SK-N-SH (cell line): ENCODE data around the gene PRMT7.

Source experiments
- CHD2 ChIP-seq: fragments of 150-350 bp; IDR thresholded peaks from 2 replicates; pipeline ENCODE4 v1.6.1; 2018; ENCODE audit warnings: low read length; ENCODE audit not compliant: partially characterized antibody
- CTCF ChIP-seq: fragments of 200-600 bp; sonication (generic); IDR thresholded peaks from 2 replicates; pipeline ENCODE4 v1.6.1; 2017; ENCODE audit warnings: antibody characterized with exemption, mild to moderate bottlenecking, moderate library complexity
- EP300 ChIP-seq, 2 experiments: IDR thresholded peaks; 2 replicates each; pipeline versions ENCODE4 v1.4.0 to v1.6.1; 2012; ENCODE audit warnings: borderline replicate concordance in 1 of 2, low read depth in 1 of 2, low read length in 1 of 2
- EZH2phosphoT487 ChIP-seq: fragments of 200-600 bp; sonication (generic); IDR thresholded peaks from 2 replicates; pipeline ENCODE4 v1.6.1; 2017; ENCODE audit warnings: low read depth, mixed run types, mild to moderate bottlenecking, antibody characterized with exemption, moderate library complexity, borderline replicate concordance
- GATA2 ChIP-seq: sonication (generic); formaldehyde crosslinking; IDR thresholded peaks from 2 replicates; pipeline ENCODE4 v1.5.0; 2020; ENCODE audit warnings: mild to moderate bottlenecking, missing genetic modification reagents
- RCOR1 ChIP-seq: fragments of 150-350 bp; IDR thresholded peaks from 2 replicates; pipeline ENCODE4 v1.6.1; 2017; ENCODE audit warnings: antibody characterized with exemption, low read length
- REST ChIP-seq: IDR thresholded peaks from 2 replicates; pipeline ENCODE4 v1.6.1; 2012; ENCODE audit warnings: mild to moderate bottlenecking, low read depth, low read length, moderate library complexity
- SIN3A ChIP-seq: IDR thresholded peaks from 2 replicates; pipeline ENCODE4 v1.6.1; 2012; ENCODE audit warnings: low read depth, mild to moderate bottlenecking, low read length, moderate library complexity, borderline replicate concordance
- TAF1 ChIP-seq: IDR thresholded peaks from 2 replicates; pipeline ENCODE4 v1.6.1; 2012; ENCODE audit warnings: low read depth, mild to moderate bottlenecking, low read length, moderate library complexity, borderline replicate concordance

GRCh38 chr16:68306633-68307032 is 4.2 kb upstream of the PRMT7 start:
- TF ChIP-seq TAF1, result no peak
- TF ChIP-seq CTCF, result no peak
- TF ChIP-seq REST, result no peak
- no peak for TF ChIP-seq CHD2
- TF ChIP-seq EZH2phosphoT487, result no peak
- TF ChIP-seq SIN3A, result no peak
- no peak for TF ChIP-seq EP300 (IDR thresholded peaks at IDR 0.05; ENCODE audit: borderline replicate concordance in 1 of 2, low read depth in 1 of 2, low read length in 1 of 2)
- TF ChIP-seq RCOR1, result no peak
- TF ChIP-seq GATA2 (CRISPR knock-in tag), result no peak
